ENCODE results near the gene CRHR1. TPM values are rescaled to one million over a fixed set of nuclear protein-coding genes. Genes with fewer than 3 reads are reported as not detected.
"Not testable (repeated sequence)": the region's sequence is repeated elsewhere in the genome, so short reads cannot be mapped to it uniquely, and the experiment has no call there.

CRHR1 gene
- under 1 TPM in 4 of 12 donors, not detected in 8; 0.27 to 0.72 (median 0.40) TPM for polyA plus RNA-seq (ENCODE audit: insufficient read length in 12 of 12)
- long read RNA-seq, donor 1: 0 reads
- long read RNA-seq, donor 2: 0 reads
- long read RNA-seq, donor 3: 0 reads
- long read RNA-seq, donor 4: 0 reads
- long read RNA-seq, donor 5: 0 reads
- long read RNA-seq, donor 6: 0 reads
- long read RNA-seq, donor 7: 0 reads
- long read RNA-seq, donor 8: 0 reads
- long read RNA-seq, donor 9: 0 reads
- long read RNA-seq, donor 10: 0 reads
- long read RNA-seq, donor 11: 0 reads

- DNase-seq: no peak
These were observed at the start of gene CRHR1 for GRCh38 chr17:45784293-45784740. Gene CRHR1 (plus strand): TSS chr17:45784320. CDS start chr17:45784545, 225 bp downstream.

- no peak for DNase-seq
These were observed 49.5 kb upstream of the CRHR1 start for GRCh38 chr17:45734598-45734997.

- DNase-seq: no peak
These were observed 48.6 kb upstream of the CRHR1 start for GRCh38 chr17:45735488-45735887.

GRCh38 chr17:45739786-45740185 lies 44.3 kb upstream of the CRHR1 start:
- DNase-seq: no peak

GRCh38 chr17:45740553-45741330 lies 43.4 kb upstream of the CRHR1 start:
- DNase-seq: no peak

- no peak for DNase-seq
These were observed 41.9 kb upstream of the CRHR1 start for GRCh38 chr17:45742251-45742650.

- DNase-seq: no peak
These were observed 40.3 kb upstream of the CRHR1 start for GRCh38 chr17:45743626-45744326.

GRCh38 chr17:45744826-45745225 lies 39.3 kb upstream of the CRHR1 start:
- not testable (repeated sequence) for DNase-seq

- no peak for DNase-seq
These were observed 38.3 kb upstream of the CRHR1 start for GRCh38 chr17:45745601-45746494.

GRCh38 chr17:45747911-45748310 lies 36.2 kb upstream of the CRHR1 start:
- DNase-seq: peak; percentile 25

GRCh38 chr17:45748731-45749310 lies 35.3 kb upstream of the CRHR1 start:
- no peak for DNase-seq

GRCh38 chr17:45749831-45750335 lies 34.2 kb upstream of the CRHR1 start:
- no peak for DNase-seq

- no peak for DNase-seq
These were observed 33.2 kb upstream of the CRHR1 start for GRCh38 chr17:45750779-45751440.

GRCh38 chr17:45751466-45751865 lies 32.7 kb upstream of the CRHR1 start:
- DNase-seq: no peak

GRCh38 chr17:45752246-45752645 lies 31.9 kb upstream of the CRHR1 start:
- no peak for DNase-seq

- no peak for DNase-seq
These were observed 30.4 kb upstream of the CRHR1 start for GRCh38 chr17:45753645-45754225.

GRCh38 chr17:45755050-45755449 lies 29.1 kb upstream of the CRHR1 start:
- DNase-seq: no peak

- no peak for DNase-seq
These were observed 27.7 kb upstream of the CRHR1 start for GRCh38 chr17:45756266-45756991.
